Endothelial cell of umbilical vein (primary cell): Measurements from ENCODE around the gene EID2B. TPM values are rescaled to one million over a fixed set of nuclear protein-coding genes. Genes with fewer than 3 reads are reported as not detected.

Source experiments
- BruUV-seq: library from RNA; stranded (reverse); fragments of 400-500 nt; replicated peaks from 2 replicates; lab custom pipeline; 2021; lab: Mats Ljungman, UMichigan
- CTCF ChIA-PET: fragments of 300-600, 350-600 bp; sonication (Branson Sonifier 250); formaldehyde crosslinking; loops from one replicate; lab custom pipeline; 2021; ENCODE audit warnings: antibody characterized with exemption, inconsistent platforms; lab: Charles Lee
- POLR2A ChIA-PET: fragments of 300-600, 350-600 bp; sonication (Branson Sonifier 250); formaldehyde crosslinking; loops from one replicate; lab custom pipeline; 2021; ENCODE audit warnings: antibody characterized with exemption, inconsistent platforms; lab: Charles Lee
- DNase-seq: peaks from one replicate; pipeline ENCODE4 v3.0.0-alpha.2; 2011; ENCODE audit warnings: low read depth, low spot score
- FAIRE-seq: peaks from 2 replicates; lab custom pipeline; 2011; peaks lifted over from hg19 to GRCh38; lab: Jason Lieb, UNC
- H2AFZ ChIP-seq: 2 replicates; pipeline ENCODE4 v1.6.0; 2012; ENCODE audit warnings: low read depth, low read length, control low read depth, inconsistent platforms
- H3K27ac ChIP-seq: 2 replicates; pipeline ENCODE4 v1.5.1; 2011; ENCODE audit warnings: low read depth, mild to moderate bottlenecking, control low read depth, low read length, moderate library complexity; ENCODE audit not compliant: insufficient read depth
- H3K27me3 ChIP-seq, 2 experiments: 2 replicates each; pipeline versions ENCODE4 v1.6.0 to v1.6.1; 2011; ENCODE audit warnings: low read length in 2 of 2, mixed read lengths in 1 of 2; ENCODE audit not compliant: control insufficient read depth in 2 of 2, insufficient read depth in 2 of 2
- H3K36me3 ChIP-seq, 2 experiments: 2 replicates in 1 of 2; 3 replicates in 1 of 2; pipeline ENCODE4 v1.5.1; 2011; ENCODE audit warnings: low read length in 2 of 2, mild to moderate bottlenecking in 1 of 2, moderate library complexity in 1 of 2; ENCODE audit not compliant: control insufficient read depth in 2 of 2, insufficient read depth in 2 of 2; ENCODE audit errors: extremely low read depth in 1 of 2
- H3K4me1 ChIP-seq: 3 replicates; pipeline ENCODE4 v1.5.1; 2011; ENCODE audit warnings: mild to moderate bottlenecking, low read length; ENCODE audit not compliant: control insufficient read depth, insufficient read depth; ENCODE audit errors: extremely low read depth
- H3K4me2 ChIP-seq: 2 replicates; pipeline ENCODE4 v1.6.1; 2011; ENCODE audit warnings: low read length, control low read depth, mixed read lengths; ENCODE audit not compliant: insufficient read depth
- H3K4me3 ChIP-seq, 3 experiments: fragments of 200-600 bp in 1 of 3; sonication (generic), shearing (Covaris generic) in 1 of 3; replicated peaks in 1 of 3; 2 replicates each; pipeline ENCODE4 v1.5.1; 2011 to 2016; ENCODE audit warnings: control low read depth in 3 of 3, low read length in 3 of 3, mild to moderate bottlenecking in 2 of 3, inconsistent platforms in 1 of 3, low read depth in 1 of 3, moderate library complexity in 1 of 3; ENCODE audit not compliant: insufficient read depth in 1 of 3
- H3K79me2 ChIP-seq: 2 replicates; pipeline ENCODE4 v1.6.0; 2012; ENCODE audit warnings: low read length, inconsistent platforms; ENCODE audit not compliant: control insufficient read depth, insufficient read depth
- H3K9ac ChIP-seq: replicated peaks from 2 replicates; pipeline ENCODE3; 2011; ENCODE audit warnings: low read length, control low read depth; ENCODE audit not compliant: insufficient read depth; ENCODE audit errors: extremely low read depth
- H3K9me1 ChIP-seq: replicated peaks from 3 replicates; pipeline ENCODE4 v1.6.0; 2011; ENCODE audit warnings: mild to moderate bottlenecking, low read length; ENCODE audit not compliant: control insufficient read depth, insufficient read depth; ENCODE audit errors: extremely low read depth
- H3K9me3 ChIP-seq: replicated peaks from 2 replicates; pipeline ENCODE4 v1.5.1; 2012; ENCODE audit warnings: low read length, inconsistent platforms; ENCODE audit not compliant: control insufficient read depth, insufficient read depth
- H4K20me1 ChIP-seq: replicated peaks from 2 replicates; pipeline ENCODE3; 2011; ENCODE audit warnings: mild to moderate bottlenecking, low read length; ENCODE audit not compliant: control insufficient read depth, insufficient read depth; ENCODE audit errors: extremely low read depth
- EZH2 ChIP-seq: IDR thresholded peaks from 2 replicates; pipeline ENCODE4 v1.6.1; 2012; ENCODE audit warnings: borderline replicate concordance, low read depth, mild to moderate bottlenecking, moderate library complexity, low read length, inconsistent platforms; ENCODE audit not compliant: severe bottlenecking
- FOS ChIP-seq: IDR thresholded peaks from 2 replicates; pipeline ENCODE4 v1.6.1; 2011; ENCODE audit warnings: mild to moderate bottlenecking, low read length, moderate library complexity, borderline replicate concordance; ENCODE audit not compliant: insufficient read depth
- GATA2 ChIP-seq: IDR thresholded peaks from 2 replicates; pipeline ENCODE4 v1.7.0; 2011; ENCODE audit warnings: low read depth, mild to moderate bottlenecking, moderate library complexity, mixed read lengths, low read length; ENCODE audit not compliant: insufficient read length, insufficient read depth
- JUN ChIP-seq: IDR thresholded peaks from 2 replicates; pipeline ENCODE4 v1.6.1; 2011; ENCODE audit warnings: borderline replicate concordance, low read depth; ENCODE audit not compliant: insufficient read length, insufficient read depth
- MYC ChIP-seq: IDR thresholded peaks from one replicate; pipeline ENCODE4 v1.6.1; 2011; ENCODE audit warnings: mild to moderate bottlenecking, low read depth, low read length
- POLR2A ChIP-seq: IDR thresholded peaks from 2 replicates; pipeline ENCODE4 v1.6.1; 2012; ENCODE audit warnings: low read depth, mild to moderate bottlenecking, control low read depth, low read length
- POLR2AphosphoS5 ChIP-seq: IDR thresholded peaks from 2 replicates; pipeline ENCODE4 v1.6.1; 2012; ENCODE audit warnings: low read depth, mild to moderate bottlenecking, control low read depth, low read length, moderate library complexity; ENCODE audit not compliant: insufficient read depth
- dilution Hi-C: fragments of 300-500 bp; cut with MboI; formaldehyde crosslinking; loops from one replicate; pipeline ENCODE4 v1.15.0; 2019; ENCODE audit warnings: low sequenced_read_pairs; ENCODE audit not compliant: extremely low pct_ligation_motif_present
- intact Hi-C: fragments of 100-400 bp; cut with micrococcal nuclease; formaldehyde crosslinking; loops from one replicate; pipeline ENCODE4 v1.10.0; 2022
- polyA plus RNA-seq, 4 experiments: library from polyadenylated mRNA; depleted of rRNA in 3 of 4; stranded (reverse) in 3 of 4; unstranded in 1 of 4; fragments of >200 nt; gene quantifications; 2 replicates each; pipeline versions ENCODE4 v1.2.1 to v1.2.3, GENCODE V29; 2011 to 2012; ENCODE audit warnings: missing spikeins in 1 of 4
- total RNA-seq: library from RNA; stranded (reverse); gene quantifications from 2 replicates; pipeline ENCODE4 v1.2.3, GENCODE V29; 2021
- TF ChIP-seq, protein P1 (sequence below), 2 donors: IDR thresholded peaks; 1 replicate in 1 of 2; 2 replicates in 1 of 2; pipeline ENCODE4 v1.5.1; 2011; ENCODE audit warnings: low read length in 2 of 2, mild to moderate bottlenecking in 2 of 2, moderate library complexity in 2 of 2, control low read depth in 1 of 2, inconsistent platforms in 1 of 2, low read depth in 1 of 2; ENCODE audit not compliant: insufficient read depth in 1 of 2; ENCODE audit errors: extremely low read depth in 1 of 2
- TF ChIP-seq, protein P2 (sequence below): IDR thresholded peaks from 2 replicates; pipeline ENCODE4 v1.6.1; 2011; ENCODE audit not compliant: insufficient read depth, insufficient read length

Gene EID2B
- total and polyA plus RNA-seq, 2 donors (not counting 3 experiments of a cell fraction or from before 2014, with no cell fraction given), result 1.7 to 3.9 TPM

DNA sequence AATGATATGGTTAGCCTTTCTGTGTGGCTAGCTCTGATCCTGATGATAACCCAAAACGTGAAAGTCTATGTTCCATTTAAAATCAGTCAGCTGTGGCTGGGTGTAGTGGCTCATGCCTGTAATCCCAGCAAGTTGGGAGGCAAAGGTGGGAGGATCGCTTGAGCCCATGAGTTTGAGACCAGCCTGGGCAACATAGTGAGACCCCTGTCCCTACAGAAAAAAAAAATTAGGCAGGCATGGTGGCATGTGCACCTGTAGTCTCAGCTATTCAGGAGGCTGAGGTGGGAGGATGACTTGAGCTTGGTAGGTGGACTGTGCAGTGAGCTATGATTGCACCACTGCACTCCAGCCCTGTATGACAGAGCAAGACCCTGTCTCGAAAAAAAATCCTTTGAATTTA, 1.1 kb upstream of the EID2B start:
- BruUV-seq, result no TSS peak
- Histone ChIP-seq H3K9ac (no peak overlapping the region), H3K4me1 (peaks cover 13% of the 10 kb centered on the region), H3K4me2 (no peak overlapping the region), H3K27me3 (no peaks in the 10 kb centered on the region), H3K79me2 (peaks cover 16% of the 10 kb centered on the region), H3K27ac (no peak overlapping the region), H4K20me1 (peaks cover 4% of the 10 kb centered on the region), H3K4me3 (no peak overlapping the region), H3K9me1 (no peaks in the 10 kb centered on the region), H3K36me3 (no peaks in the 10 kb centered on the region), H2AFZ (no peak overlapping the region), H3K9me3 (no peaks in the 10 kb centered on the region)
- ChIA-PET POLR2A (no interaction called here), CTCF (interaction anchor here (0.7 to 4.9 kb wide), 9 partner anchors 8 to 93 kb away, joined by 3 to 80 read pairs (median 3); partner anchors contain the start of gene TIMM50)
- intact Hi-C loops, result loop anchor here (10.0 kb wide), 2 partner anchors 89 to 409 kb away; partner anchors contain the start of genes PAK4 and SUPT5H
- TF ChIP-seq POLR2AphosphoS5 (no peak), FOS (no peak), POLR2A (no peak), EZH2 (no peak), JUN (no peak), MYC (no peak), GATA2 (no peak)
- TF ChIP-seq, protein P1, sequence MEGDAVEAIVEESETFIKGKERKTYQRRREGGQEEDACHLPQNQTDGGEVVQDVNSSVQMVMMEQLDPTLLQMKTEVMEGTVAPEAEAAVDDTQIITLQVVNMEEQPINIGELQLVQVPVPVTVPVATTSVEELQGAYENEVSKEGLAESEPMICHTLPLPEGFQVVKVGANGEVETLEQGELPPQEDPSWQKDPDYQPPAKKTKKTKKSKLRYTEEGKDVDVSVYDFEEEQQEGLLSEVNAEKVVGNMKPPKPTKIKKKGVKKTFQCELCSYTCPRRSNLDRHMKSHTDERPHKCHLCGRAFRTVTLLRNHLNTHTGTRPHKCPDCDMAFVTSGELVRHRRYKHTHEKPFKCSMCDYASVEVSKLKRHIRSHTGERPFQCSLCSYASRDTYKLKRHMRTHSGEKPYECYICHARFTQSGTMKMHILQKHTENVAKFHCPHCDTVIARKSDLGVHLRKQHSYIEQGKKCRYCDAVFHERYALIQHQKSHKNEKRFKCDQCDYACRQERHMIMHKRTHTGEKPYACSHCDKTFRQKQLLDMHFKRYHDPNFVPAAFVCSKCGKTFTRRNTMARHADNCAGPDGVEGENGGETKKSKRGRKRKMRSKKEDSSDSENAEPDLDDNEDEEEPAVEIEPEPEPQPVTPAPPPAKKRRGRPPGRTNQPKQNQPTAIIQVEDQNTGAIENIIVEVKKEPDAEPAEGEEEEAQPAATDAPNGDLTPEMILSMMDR (IDR thresholded peaks at IDR 0.05; ENCODE audit: extremely low read depth in 1 of 2, insufficient read depth in 1 of 2, low read depth in 1 of 2, low read length in 2 of 2), result no peak
- TF ChIP-seq, protein P2, sequence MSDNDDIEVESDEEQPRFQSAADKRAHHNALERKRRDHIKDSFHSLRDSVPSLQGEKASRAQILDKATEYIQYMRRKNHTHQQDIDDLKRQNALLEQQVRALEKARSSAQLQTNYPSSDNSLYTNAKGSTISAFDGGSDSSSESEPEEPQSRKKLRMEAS, result no peak
- FAIRE-seq (no peak), DNase-seq (no peak)
- dilution Hi-C loops, result no loop called here
